ENCODE data around the gene CD300H.
A peak's percentile ranks its signal among the peaks of the same experiment; 100 is the strongest.

CD300H gene

GRCh38 chr17:74547736-74548135, 19.6 kb downstream of the CD300H start:
- Mint-ChIP-seq H3K27me3 (ENCODE audit: low read depth) (peaks cover 2% of the 10 kb centered on the region), H3K9me3 (no peaks in the 10 kb centered on the region), H3K27ac (peak overlapping the region; percentile 91), H3K4me1 (ENCODE audit: low read depth) (peaks cover 20% of the 10 kb centered on the region), H3K4me3 (peak overlapping the region; percentile 70), H3K36me3 (ENCODE audit: low read depth) (no peaks in the 10 kb centered on the region)

- Mint-ChIP-seq H3K4me3 (peak overlapping the region; percentile 70), H3K27me3 (ENCODE audit: low read depth) (no peaks in the 10 kb centered on the region), H3K27ac (peak overlapping the region; percentile 91), H3K4me1 (ENCODE audit: low read depth) (peaks cover 20% of the 10 kb centered on the region), H3K9me3 (no peaks in the 10 kb centered on the region), H3K36me3 (ENCODE audit: low read depth) (no peaks in the 10 kb centered on the region)
Observed at GRCh38 chr17:74547264-74547663, 20.0 kb downstream of the CD300H start.

GRCh38 chr17:74546586-74546985, 20.7 kb downstream of the CD300H start:
- Mint-ChIP-seq H3K4me3 (no peak overlapping the region), H3K27ac (peak overlapping the region; percentile 32), H3K9me3 (no peaks in the 10 kb centered on the region)

GRCh38 chr17:74545843-74546230, 21.5 kb downstream of the CD300H start, which contains the start of gene CD300C:
CD300C (minus strand) TSS chr17:74546115; CDS start chr17:74545782, 333 bp downstream.
- Mint-ChIP-seq H3K36me3 (ENCODE audit: low read depth) (no peaks in the 10 kb centered on the region), H3K4me1 (ENCODE audit: low read depth) (peaks cover 20% of the 10 kb centered on the region), H3K27ac (peak within 1 kb of the TSS; percentile 32), H3K9me3 (no peaks in the 10 kb centered on the region), H3K4me3 (no peak within 1 kb of the TSS), H3K27me3 (ENCODE audit: low read depth) (no peaks in the 10 kb centered on the region)

More at GRCh38 chr17:74546586-74546985, 20.7 kb downstream of the CD300H start:
- Mint-ChIP-seq H3K36me3 (ENCODE audit: low read depth) (no peaks in the 10 kb centered on the region), H3K4me1 (ENCODE audit: low read depth) (peaks cover 20% of the 10 kb centered on the region), H3K27me3 (ENCODE audit: low read depth) (no peaks in the 10 kb centered on the region)

GRCh38 chr17:74544991-74545842, 22.1 kb downstream of the CD300H start:
- H3K4me3 Mint-ChIP-seq: no peak overlapping the region
- no peaks in the 10 kb centered on the region for H3K36me3 Mint-ChIP-seq (ENCODE audit: low read depth)
- peaks cover 20% of the 10 kb centered on the region for H3K4me1 Mint-ChIP-seq (ENCODE audit: low read depth)
- H3K27ac Mint-ChIP-seq: no peak overlapping the region
- peaks cover 2% of the 10 kb centered on the region for H3K27me3 Mint-ChIP-seq (ENCODE audit: low read depth)
- H3K9me3 Mint-ChIP-seq: no peaks in the 10 kb centered on the region

- Mint-ChIP-seq H3K4me3 (no peak overlapping the region), H3K4me1 (ENCODE audit: low read depth) (peaks cover 20% of the 10 kb centered on the region), H3K36me3 (ENCODE audit: low read depth) (no peaks in the 10 kb centered on the region), H3K27me3 (ENCODE audit: low read depth) (peaks cover 9% of the 10 kb centered on the region), H3K27ac (no peak overlapping the region), H3K9me3 (no peaks in the 10 kb centered on the region)
Observed at GRCh38 chr17:74543891-74544760, 23.2 kb downstream of the CD300H start.

- no peaks in the 10 kb centered on the region for H3K36me3 Mint-ChIP-seq (ENCODE audit: low read depth)
- H3K9me3 Mint-ChIP-seq: no peaks in the 10 kb centered on the region
- peaks cover 13% of the 10 kb centered on the region for H3K27me3 Mint-ChIP-seq (ENCODE audit: low read depth)
Observed at GRCh38 chr17:74543406-74543805, 23.9 kb downstream of the CD300H start.

GRCh38 chr17:74542727-74543383, 24.5 kb downstream of the CD300H start:
- Mint-ChIP-seq H3K27ac (no peak overlapping the region), H3K4me1 (ENCODE audit: low read depth) (peaks cover 14% of the 10 kb centered on the region), H3K27me3 (ENCODE audit: low read depth) (peaks cover 13% of the 10 kb centered on the region), H3K4me3 (no peak overlapping the region), H3K9me3 (no peaks in the 10 kb centered on the region), H3K36me3 (ENCODE audit: low read depth) (no peaks in the 10 kb centered on the region)

More at GRCh38 chr17:74543406-74543805, 23.9 kb downstream of the CD300H start:
- H3K4me3 Mint-ChIP-seq: no peak overlapping the region
- H3K27ac Mint-ChIP-seq: no peak overlapping the region
- H3K4me1 Mint-ChIP-seq (ENCODE audit: low read depth): peaks cover 20% of the 10 kb centered on the region

GRCh38 chr17:74542166-74542565, 25.1 kb downstream of the CD300H start:
- no peak overlapping the region for H3K27ac Mint-ChIP-seq
- no peaks in the 10 kb centered on the region for H3K9me3 Mint-ChIP-seq
- H3K36me3 Mint-ChIP-seq (ENCODE audit: low read depth): no peaks in the 10 kb centered on the region
- H3K4me1 Mint-ChIP-seq (ENCODE audit: low read depth): peaks cover 9% of the 10 kb centered on the region
- H3K27me3 Mint-ChIP-seq (ENCODE audit: low read depth): peaks cover 14% of the 10 kb centered on the region
- no peak overlapping the region for H3K4me3 Mint-ChIP-seq

- no peak overlapping the region for H3K4me3 Mint-ChIP-seq
- H3K27ac Mint-ChIP-seq: no peak overlapping the region
- H3K9me3 Mint-ChIP-seq: no peaks in the 10 kb centered on the region
- H3K27me3 Mint-ChIP-seq (ENCODE audit: low read depth): peaks cover 22% of the 10 kb centered on the region
- no peaks in the 10 kb centered on the region for H3K36me3 Mint-ChIP-seq (ENCODE audit: low read depth)
- H3K4me1 Mint-ChIP-seq (ENCODE audit: low read depth): peaks cover 5% of the 10 kb centered on the region
Observed at GRCh38 chr17:74541176-74542111, 25.9 kb downstream of the CD300H start.

- Mint-ChIP-seq H3K27me3 (ENCODE audit: low read depth) (peaks cover 36% of the 10 kb centered on the region), H3K27ac (no peak overlapping the region), H3K4me3 (no peak overlapping the region), H3K36me3 (ENCODE audit: low read depth) (no peaks in the 10 kb centered on the region), H3K9me3 (no peaks in the 10 kb centered on the region), H3K4me1 (ENCODE audit: low read depth) (no peaks in the 10 kb centered on the region)
Observed at GRCh38 chr17:74539281-74539820, 28.0 kb downstream of the CD300H start.

GRCh38 chr17:74536890-74537289, 30.4 kb downstream of the CD300H start:
- Mint-ChIP-seq H3K9me3 (no peaks in the 10 kb centered on the region), H3K36me3 (ENCODE audit: low read depth) (no peaks in the 10 kb centered on the region), H3K27ac (no peak overlapping the region), H3K4me1 (ENCODE audit: low read depth) (peaks cover 3% of the 10 kb centered on the region), H3K27me3 (ENCODE audit: low read depth) (peaks cover 56% of the 10 kb centered on the region), H3K4me3 (no peak overlapping the region)

GRCh38 chr17:74532115-74532514, 35.2 kb downstream of the CD300H start:
- no peaks in the 10 kb centered on the region for H3K9me3 Mint-ChIP-seq
- no peak overlapping the region for H3K4me3 Mint-ChIP-seq
- H3K4me1 Mint-ChIP-seq (ENCODE audit: low read depth): peaks cover 3% of the 10 kb centered on the region
- H3K27me3 Mint-ChIP-seq (ENCODE audit: low read depth): peaks cover 57% of the 10 kb centered on the region
- H3K27ac Mint-ChIP-seq: no peak overlapping the region
- H3K36me3 Mint-ChIP-seq (ENCODE audit: low read depth): no peaks in the 10 kb centered on the region
